ENCODE measurements around the gene GIGYF1. TPM values are rescaled to one million over a fixed set of nuclear protein-coding genes. Genes with fewer than 3 reads are reported as not detected.

GIGYF1 gene
- total and polyA plus RNA-seq, 4 donors = 19.0 to 41.6 (median 33.8) TPM

GRCh38 chr7:100735730-100736129 lies 41.7 kb upstream of the GIGYF1 start:
- H3K27ac ChIP-seq (ENCODE audit: low read depth in 1 of 2, low read length in 1 of 2) = no peak overlapping the region
- no peaks in the 10 kb centered on the region for H3K36me3 ChIP-seq (ENCODE audit: control insufficient read depth in 4 of 4, insufficient read depth in 4 of 4, low read length in 4 of 4)
- no peaks in the 10 kb centered on the region for H3K9me3 ChIP-seq (ENCODE audit: control insufficient read depth in 4 of 4, insufficient read depth in 3 of 4, low read length in 3 of 4)
- H3K4me1 ChIP-seq (ENCODE audit: control insufficient read depth in 5 of 5, insufficient read depth in 5 of 5, low read length in 5 of 5) = no peaks in the 10 kb centered on the region
- TF ChIP-seq CTCF (IDR thresholded peaks at IDR 0.05; ENCODE audit: control extremely low read depth, extremely low read depth) = no peak
- WGBS, 2 donors = 92% methylated on average over 7 of the region's 7 CpGs; no CpG with 5 or more reads in 1 of the 2 donors
- DNase-seq (no peak), ATAC-seq (ENCODE audit: insufficient read depth, low FRiP score) (no peak)
- no peak overlapping the region for H3K4me3 ChIP-seq
- no peaks in the 10 kb centered on the region for H3K27me3 ChIP-seq (ENCODE audit: control insufficient read depth in 3 of 3, insufficient read depth in 3 of 3, low read length in 2 of 3)
- no peak overlapping the region for H3K9ac ChIP-seq (ENCODE audit: insufficient read depth in 1 of 2, low read length in 2 of 2)

- TF ChIP-seq CTCF (IDR thresholded peaks at IDR 0.05; ENCODE audit: control extremely low read depth, extremely low read depth) = no peak
Observed at GRCh38 chr7:100731937-100732636, 38.0 kb upstream of the GIGYF1 start.

GRCh38 chr7:100730136-100730800 lies 36.2 kb upstream of the GIGYF1 start:
- H3K4me3 ChIP-seq = no peak overlapping the region
- H3K27ac ChIP-seq (ENCODE audit: low read depth in 1 of 2, low read length in 1 of 2) = no peak overlapping the region
- ATAC-seq (ENCODE audit: insufficient read depth, low FRiP score) (no peak), DNase-seq (no peak)
- no peak overlapping the region for H3K9ac ChIP-seq (ENCODE audit: insufficient read depth in 1 of 2, low read length in 2 of 2)
- H3K9me3 ChIP-seq (ENCODE audit: control insufficient read depth in 4 of 4, insufficient read depth in 3 of 4, low read length in 3 of 4) = no peaks in the 10 kb centered on the region
- no peaks in the 10 kb centered on the region for H3K36me3 ChIP-seq (ENCODE audit: control insufficient read depth in 4 of 4, insufficient read depth in 4 of 4, low read length in 4 of 4)
- no peak for TF ChIP-seq CTCF (IDR thresholded peaks at IDR 0.05; ENCODE audit: control extremely low read depth, extremely low read depth)
- H3K4me1 ChIP-seq (ENCODE audit: control insufficient read depth in 5 of 5, insufficient read depth in 5 of 5, low read length in 5 of 5) = peaks cover 0 to 2% (median 0%) of the 10 kb centered on the region in 5 donors
- WGBS, 2 donors = 42% methylated on average over 3 of the region's 3 CpGs; no CpG with 5 or more reads in 1 of the 2 donors
- peaks cover 0 to 3% (median 0%) of the 10 kb centered on the region in 3 donors for H3K27me3 ChIP-seq (ENCODE audit: control insufficient read depth in 3 of 3, insufficient read depth in 3 of 3, low read length in 2 of 3)

More at GRCh38 chr7:100731937-100732636, 38.0 kb upstream of the GIGYF1 start:
- Histone ChIP-seq H3K27me3 (ENCODE audit: control insufficient read depth in 3 of 3, insufficient read depth in 3 of 3, low read length in 2 of 3) (peaks cover 0 to 3% (median 0%) of the 10 kb centered on the region in 3 donors), H3K4me3 (no peak overlapping the region), H3K4me1 (ENCODE audit: control insufficient read depth in 5 of 5, insufficient read depth in 5 of 5, low read length in 5 of 5) (no peaks in the 10 kb centered on the region), H3K9ac (ENCODE audit: insufficient read depth in 1 of 2, low read length in 2 of 2) (no peak overlapping the region), H3K36me3 (ENCODE audit: control insufficient read depth in 4 of 4, insufficient read depth in 4 of 4, low read length in 4 of 4) (no peaks in the 10 kb centered on the region), H3K27ac (ENCODE audit: low read depth in 1 of 2, low read length in 1 of 2) (no peak overlapping the region), H3K9me3 (ENCODE audit: control insufficient read depth in 4 of 4, insufficient read depth in 3 of 4, low read length in 3 of 4) (no peaks in the 10 kb centered on the region)
- DNase-seq (no peak), ATAC-seq (ENCODE audit: insufficient read depth, low FRiP score) (no peak)
- WGBS, 2 donors = 88% methylated on average over 11 of the region's 11 CpGs; no CpG with 5 or more reads in 1 of the 2 donors
